ENCODE results near the gene MPPE1. TPM values are rescaled to one million over a fixed set of nuclear protein-coding genes. Genes with fewer than 3 reads are reported as not detected.
"Not testable (repeated sequence)": the region's sequence is repeated elsewhere in the genome, so short reads cannot be mapped to it uniquely, and the experiment has no call there.

Gene MPPE1
- total RNA-seq, 1 donor from 2014 or later: 49.4 TPM

DNA sequence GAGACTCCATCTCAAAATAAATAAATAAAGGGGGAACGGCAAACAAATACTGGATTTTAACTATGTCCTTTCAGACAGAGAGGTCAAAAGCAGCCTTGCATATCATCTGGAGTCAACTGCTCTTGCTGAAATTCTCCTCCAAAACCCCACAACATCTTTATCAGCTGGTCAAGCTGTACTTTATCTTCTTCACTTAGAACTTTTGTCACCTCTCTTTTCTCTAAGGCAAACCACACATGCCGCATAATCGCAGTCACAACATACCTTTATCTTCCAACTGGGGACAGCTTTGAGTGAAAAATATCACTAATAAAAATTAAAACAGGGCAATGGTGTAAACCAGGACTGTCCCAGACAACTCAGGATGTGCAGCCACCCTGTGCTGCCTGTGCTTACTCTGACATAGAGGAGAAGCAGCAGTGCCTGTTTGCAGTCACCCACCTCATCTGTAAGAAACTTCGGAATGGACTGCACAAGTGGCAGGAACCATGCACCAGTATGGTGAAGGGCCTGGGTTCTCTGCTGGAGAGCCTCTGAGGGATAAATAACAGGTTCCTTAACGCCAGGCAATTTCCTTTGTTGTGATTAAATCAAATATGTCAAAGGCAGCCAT, 6.2 kb downstream of the MPPE1 start:
- TF ChIP-seq, protein P1, sequence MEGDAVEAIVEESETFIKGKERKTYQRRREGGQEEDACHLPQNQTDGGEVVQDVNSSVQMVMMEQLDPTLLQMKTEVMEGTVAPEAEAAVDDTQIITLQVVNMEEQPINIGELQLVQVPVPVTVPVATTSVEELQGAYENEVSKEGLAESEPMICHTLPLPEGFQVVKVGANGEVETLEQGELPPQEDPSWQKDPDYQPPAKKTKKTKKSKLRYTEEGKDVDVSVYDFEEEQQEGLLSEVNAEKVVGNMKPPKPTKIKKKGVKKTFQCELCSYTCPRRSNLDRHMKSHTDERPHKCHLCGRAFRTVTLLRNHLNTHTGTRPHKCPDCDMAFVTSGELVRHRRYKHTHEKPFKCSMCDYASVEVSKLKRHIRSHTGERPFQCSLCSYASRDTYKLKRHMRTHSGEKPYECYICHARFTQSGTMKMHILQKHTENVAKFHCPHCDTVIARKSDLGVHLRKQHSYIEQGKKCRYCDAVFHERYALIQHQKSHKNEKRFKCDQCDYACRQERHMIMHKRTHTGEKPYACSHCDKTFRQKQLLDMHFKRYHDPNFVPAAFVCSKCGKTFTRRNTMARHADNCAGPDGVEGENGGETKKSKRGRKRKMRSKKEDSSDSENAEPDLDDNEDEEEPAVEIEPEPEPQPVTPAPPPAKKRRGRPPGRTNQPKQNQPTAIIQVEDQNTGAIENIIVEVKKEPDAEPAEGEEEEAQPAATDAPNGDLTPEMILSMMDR (IDR thresholded peaks at IDR 0.05): no peak
- Mint-ChIP-seq H3K27me3 (ENCODE audit: unreplicated experiment) (no peaks in the 10 kb centered on the region), H3K27ac (ENCODE audit: unreplicated experiment) (no peak overlapping the region), H3K36me3 (ENCODE audit: unreplicated experiment) (peaks cover 29% of the 10 kb centered on the region), H3K4me1 (ENCODE audit: unreplicated experiment) (peaks cover 8% of the 10 kb centered on the region), H3K4me3 (ENCODE audit: unreplicated experiment) (no peak overlapping the region), H3K9me3 (ENCODE audit: unreplicated experiment) (no peaks in the 10 kb centered on the region)
- DNase-seq (ENCODE audit: extremely low spot score, unreplicated experiment): no peak

DNA sequence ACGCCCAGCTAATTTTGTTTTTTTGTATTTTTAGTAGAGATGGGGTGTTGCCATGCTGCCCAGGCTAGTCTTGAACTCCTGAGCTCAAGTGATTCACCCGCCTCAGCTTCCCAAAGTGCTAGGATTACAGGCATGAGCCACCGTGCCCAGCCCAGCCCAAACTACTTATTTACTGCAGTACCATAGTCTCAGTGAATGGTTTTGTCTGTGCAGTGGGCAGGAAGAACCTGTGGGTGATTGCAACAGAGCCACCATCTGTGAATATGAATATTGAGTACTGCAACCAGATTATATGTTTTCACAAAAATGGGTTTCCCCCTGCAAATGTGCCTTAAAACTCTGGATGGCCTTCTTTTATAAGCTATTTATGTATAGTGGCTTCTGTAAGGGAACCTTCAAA, 9.1 kb downstream of the MPPE1 start:
- Mint-ChIP-seq H3K4me3 (ENCODE audit: unreplicated experiment) (no peak overlapping the region), H3K27me3 (ENCODE audit: unreplicated experiment) (no peaks in the 10 kb centered on the region), H3K27ac (ENCODE audit: unreplicated experiment) (no peak overlapping the region), H3K9me3 (ENCODE audit: unreplicated experiment) (no peaks in the 10 kb centered on the region), H3K36me3 (ENCODE audit: unreplicated experiment) (peaks cover 41% of the 10 kb centered on the region), H3K4me1 (ENCODE audit: unreplicated experiment) (no peaks in the 10 kb centered on the region)
- DNase-seq (ENCODE audit: extremely low spot score, unreplicated experiment): no peak
- TF ChIP-seq, protein P1 (IDR thresholded peaks at IDR 0.05): no peak

DNA sequence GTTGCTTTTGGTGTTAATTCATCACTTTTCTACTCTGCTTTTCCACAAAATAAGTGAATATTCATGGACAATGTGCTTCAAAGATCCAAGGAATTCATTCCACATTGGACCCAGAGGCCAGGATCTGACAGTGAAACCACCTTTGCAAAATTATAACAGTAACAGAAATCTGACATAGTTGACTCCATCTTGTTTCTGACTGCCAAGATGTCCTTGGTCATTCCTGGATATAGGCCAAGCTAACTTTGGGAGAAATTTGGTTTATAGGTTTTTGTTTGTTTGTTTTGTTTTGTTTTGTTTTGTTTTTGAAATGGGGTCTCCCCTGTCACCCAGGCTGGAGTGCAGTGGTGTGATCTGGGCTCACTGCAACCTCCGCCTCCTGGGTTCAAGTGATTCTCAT, 10.3 kb downstream of the MPPE1 start:
- no peak overlapping the region for H3K4me3 Mint-ChIP-seq (ENCODE audit: unreplicated experiment)
- no peaks in the 10 kb centered on the region for H3K9me3 Mint-ChIP-seq (ENCODE audit: unreplicated experiment)
- H3K4me1 Mint-ChIP-seq (ENCODE audit: unreplicated experiment): no peaks in the 10 kb centered on the region

DNA sequence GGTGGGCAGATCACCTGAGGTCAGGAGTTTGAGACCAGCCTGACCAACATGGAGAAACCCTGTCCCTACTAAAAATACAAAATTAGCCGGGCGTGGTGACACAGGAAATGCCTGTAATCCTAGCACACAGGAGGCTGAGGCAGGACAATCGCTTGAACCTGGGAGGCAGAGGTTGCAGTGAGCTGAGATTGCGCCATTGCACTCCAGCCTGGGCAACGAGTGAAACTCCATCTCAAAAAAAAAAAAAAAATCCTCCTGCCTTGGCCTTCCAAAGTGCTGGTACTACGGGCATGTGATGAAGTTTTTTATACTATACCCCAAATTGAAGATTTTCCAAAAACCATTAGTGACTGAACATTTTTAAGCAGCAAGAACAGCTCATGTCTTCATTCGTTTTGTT, 15.7 kb downstream of the MPPE1 start:
- H3K4me3 Mint-ChIP-seq (ENCODE audit: unreplicated experiment); H3K27me3 Mint-ChIP-seq (ENCODE audit: unreplicated experiment); H3K27ac Mint-ChIP-seq (ENCODE audit: unreplicated experiment); DNase-seq (ENCODE audit: extremely low spot score, unreplicated experiment); H3K4me1 Mint-ChIP-seq (ENCODE audit: unreplicated experiment); H3K9me3 Mint-ChIP-seq (ENCODE audit: unreplicated experiment): not testable (repeated sequence)
- peaks cover 35% of the 10 kb centered on the region for H3K36me3 Mint-ChIP-seq (ENCODE audit: unreplicated experiment)

More for the DNA sequence above, 10.3 kb downstream of the MPPE1 start:
- Mint-ChIP-seq H3K36me3 (ENCODE audit: unreplicated experiment) (peaks cover 41% of the 10 kb centered on the region), H3K27me3 (ENCODE audit: unreplicated experiment) (no peaks in the 10 kb centered on the region), H3K27ac (ENCODE audit: unreplicated experiment) (no peak overlapping the region)
- no peak for DNase-seq (ENCODE audit: extremely low spot score, unreplicated experiment)
- TF ChIP-seq, protein P1 (IDR thresholded peaks at IDR 0.05): no peak

DNA sequence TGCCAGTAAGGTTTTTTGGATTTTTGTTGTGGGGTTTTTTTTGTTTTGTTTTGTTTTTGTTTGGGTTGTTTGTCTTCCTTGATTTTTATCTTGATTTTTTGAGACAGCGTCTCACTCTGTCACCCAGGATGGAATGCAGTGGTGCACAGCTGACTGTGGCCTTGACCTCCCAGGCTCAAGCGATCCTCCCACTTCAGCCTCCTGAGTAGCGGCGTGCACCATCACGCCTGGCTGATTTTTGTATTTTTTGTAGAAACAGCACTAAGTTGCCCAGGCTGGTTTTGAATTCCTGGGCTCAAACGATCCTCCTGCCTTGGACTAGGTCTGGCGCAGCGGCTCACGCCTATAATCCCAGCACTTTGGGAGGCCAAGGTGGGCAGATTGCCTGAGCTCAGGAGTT, 16.4 kb downstream of the MPPE1 start:
- Mint-ChIP-seq H3K27ac (ENCODE audit: unreplicated experiment) (no peak overlapping the region), H3K9me3 (ENCODE audit: unreplicated experiment) (no peaks in the 10 kb centered on the region), H3K4me1 (ENCODE audit: unreplicated experiment) (no peaks in the 10 kb centered on the region), H3K4me3 (ENCODE audit: unreplicated experiment) (no peak overlapping the region), H3K27me3 (ENCODE audit: unreplicated experiment) (no peaks in the 10 kb centered on the region), H3K36me3 (ENCODE audit: unreplicated experiment) (peaks cover 32% of the 10 kb centered on the region)
- TF ChIP-seq, protein P1 (IDR thresholded peaks at IDR 0.05): no peak
- no peak for DNase-seq (ENCODE audit: extremely low spot score, unreplicated experiment)

DNA sequence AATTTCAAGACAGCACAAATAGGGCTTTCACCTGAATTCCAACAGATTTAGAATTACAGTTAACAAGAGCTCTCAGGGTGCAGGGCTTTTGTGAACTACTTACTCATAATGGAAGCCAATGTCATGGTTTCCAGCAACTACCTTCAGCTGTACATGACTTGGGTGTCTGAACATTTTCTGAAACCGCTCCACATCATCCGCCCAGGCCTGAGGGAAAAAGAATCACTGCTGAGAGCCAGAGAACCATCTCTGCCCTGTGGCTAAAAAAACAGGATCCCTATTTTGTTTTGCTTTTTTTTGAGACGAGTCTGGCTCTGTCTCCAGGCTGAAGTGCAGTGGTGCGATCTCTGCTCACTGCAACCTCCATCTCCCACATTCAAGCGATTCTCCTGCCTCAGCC, 18.8 kb downstream of the MPPE1 start:
- peaks cover 29% of the 10 kb centered on the region for H3K36me3 Mint-ChIP-seq (ENCODE audit: unreplicated experiment)
- no peak for DNase-seq (ENCODE audit: extremely low spot score, unreplicated experiment)
- no peak overlapping the region for H3K4me3 Mint-ChIP-seq (ENCODE audit: unreplicated experiment)
- H3K4me1 Mint-ChIP-seq (ENCODE audit: unreplicated experiment): no peaks in the 10 kb centered on the region
- no peaks in the 10 kb centered on the region for H3K9me3 Mint-ChIP-seq (ENCODE audit: unreplicated experiment)
- H3K27ac Mint-ChIP-seq (ENCODE audit: unreplicated experiment): no peak overlapping the region
- TF ChIP-seq, protein P1 (IDR thresholded peaks at IDR 0.05): no peak
- H3K27me3 Mint-ChIP-seq (ENCODE audit: unreplicated experiment): no peaks in the 10 kb centered on the region

All from osteocyte (in vitro differentiated cells).